NOMO-1 (cell line): ENCODE data around the gene TMEM250.
"Not testable (repeated sequence)": the region's sequence is repeated elsewhere in the genome, so short reads cannot be mapped to it uniquely, and the experiment has no call there.

Experiments
- DNase-seq, 2 experiments: peaks; one replicate each; lab custom pipeline; 2025; ENCODE audit not compliant: unreplicated experiment in 2 of 2; lab: John Stamatoyannopoulos, UW

The TMEM250 gene

DNA sequence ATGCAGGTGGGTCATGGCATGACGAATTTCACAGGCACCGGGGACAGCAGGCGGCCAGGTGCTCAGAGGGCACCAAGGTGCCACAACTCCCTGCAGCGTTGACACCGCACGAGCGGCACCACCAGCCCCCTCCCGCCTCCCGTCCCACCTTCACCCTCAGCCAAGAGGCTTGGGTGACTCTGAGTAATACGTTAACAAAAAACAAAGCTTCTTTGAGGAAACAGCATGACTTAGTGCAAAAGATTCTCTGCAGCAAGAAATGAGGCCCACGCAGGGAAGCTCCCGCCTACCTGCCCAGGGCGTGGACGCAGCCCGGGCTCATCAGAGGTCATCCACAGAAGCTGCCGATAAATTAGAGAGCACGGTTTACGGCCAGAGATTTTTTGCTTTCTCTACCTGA is 4.1 kb downstream of the TMEM250 start:
- DNase-seq = no peak

DNA sequence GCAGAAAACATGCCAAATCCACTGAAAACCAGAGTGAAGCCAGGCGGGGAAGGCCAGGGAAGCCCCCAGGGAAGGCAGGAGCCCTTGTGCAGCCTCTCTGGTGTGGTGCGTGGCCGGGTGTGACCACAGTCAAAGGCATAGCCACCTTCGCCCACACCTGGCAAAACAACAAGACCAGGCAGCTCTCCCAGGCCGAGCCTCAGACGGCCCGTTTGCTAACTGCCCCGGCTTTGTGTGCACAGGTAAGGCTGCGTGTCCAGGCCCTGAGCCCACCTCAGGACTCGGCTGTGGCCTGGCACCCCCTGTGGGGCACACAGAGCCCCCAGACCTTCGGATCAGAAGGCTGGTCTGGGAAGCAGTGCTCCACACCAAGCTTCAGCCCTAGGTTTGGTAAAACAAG is 6.1 kb downstream of the TMEM250 start:
- no peak for DNase-seq

DNA sequence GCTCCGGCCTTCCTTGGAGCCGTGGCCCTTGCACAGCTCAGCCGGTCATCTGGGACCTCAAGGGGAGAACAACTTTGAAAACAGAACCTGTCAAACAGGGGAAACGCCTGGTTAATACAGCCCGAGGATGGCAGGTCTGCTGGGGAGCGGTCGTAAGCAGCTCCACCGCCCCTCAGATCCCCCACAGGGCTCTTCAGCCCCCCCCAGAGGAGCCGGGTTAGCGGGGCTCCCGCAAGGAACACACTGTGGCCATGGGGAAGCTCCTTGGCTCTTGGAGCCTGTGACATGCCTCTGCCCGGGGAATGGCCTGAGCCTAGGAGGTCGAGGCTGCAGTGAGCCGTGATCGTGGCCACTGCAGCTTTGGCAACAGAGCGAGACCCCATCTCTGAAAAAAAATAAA is 6.8 kb downstream of the TMEM250 start:
- DNase-seq = no peak

DNA sequence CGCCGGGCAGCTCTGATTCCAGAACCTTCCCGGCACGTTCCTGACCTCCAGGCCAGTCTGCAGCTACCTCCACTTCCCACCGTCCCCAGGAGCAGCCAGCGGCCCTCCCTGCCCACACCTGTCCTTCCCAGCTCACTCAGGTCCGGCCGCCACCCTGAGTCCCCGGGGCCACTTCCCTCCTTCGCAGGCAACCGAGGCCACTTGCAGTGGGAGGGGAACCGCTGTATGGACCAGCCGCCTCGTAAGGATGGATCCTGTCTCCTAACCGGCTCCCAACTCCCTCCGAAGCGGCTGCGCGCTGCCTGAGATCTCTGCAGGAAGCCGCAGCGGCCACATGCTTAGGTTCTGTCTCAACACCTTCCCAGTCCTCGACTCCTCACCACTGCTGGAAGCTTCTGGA is 7.5 kb downstream of the TMEM250 start:
- no peak for DNase-seq

DNA sequence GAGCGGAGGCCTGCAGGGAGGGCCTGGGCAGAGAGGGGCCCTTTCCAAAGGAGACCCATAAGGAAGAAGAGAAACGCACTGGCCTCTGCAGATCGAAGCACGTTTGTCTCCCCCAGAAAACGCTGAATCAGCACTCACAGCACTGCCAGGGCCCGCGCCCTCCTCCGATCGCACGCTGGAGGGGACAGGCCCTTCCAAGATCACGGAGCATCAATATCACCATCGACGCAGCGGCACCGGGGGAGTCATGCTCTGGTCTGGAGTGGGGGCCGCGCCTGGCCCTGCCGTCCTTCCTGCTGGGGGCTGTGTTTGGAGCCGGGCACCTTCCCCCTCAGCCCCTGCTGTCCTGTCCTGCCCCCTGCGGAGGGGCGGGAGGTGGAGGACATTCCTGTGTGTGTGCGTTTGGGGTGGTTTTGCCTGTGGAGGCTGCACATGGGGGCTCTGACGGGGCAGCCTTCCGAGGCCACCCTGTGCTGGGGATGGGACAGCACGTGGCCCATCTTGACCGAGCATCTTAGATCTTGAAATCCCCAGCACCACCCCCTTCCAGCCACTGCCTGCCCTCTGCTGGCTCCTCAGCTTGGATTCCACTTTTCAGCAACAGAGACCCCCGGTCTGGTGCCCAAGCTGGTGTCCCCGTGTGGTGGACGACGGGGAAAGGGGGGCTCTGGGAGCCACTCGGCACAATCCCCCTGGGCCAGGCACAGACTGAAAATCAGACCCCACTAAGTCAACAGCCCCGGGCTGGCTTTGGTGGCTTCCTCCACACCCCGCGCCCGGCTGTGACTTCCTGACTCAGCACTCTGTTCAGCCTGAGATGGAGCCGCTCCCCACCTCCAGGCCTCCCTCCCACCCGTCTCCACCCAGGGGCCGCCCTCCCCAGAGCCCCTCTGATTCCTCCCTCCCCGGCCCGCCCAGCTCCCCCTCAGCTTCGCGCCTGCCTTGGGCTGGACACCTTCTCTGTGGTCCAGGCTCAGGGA is 8.3 kb downstream of the TMEM250 start:
- no peak for DNase-seq

DNA sequence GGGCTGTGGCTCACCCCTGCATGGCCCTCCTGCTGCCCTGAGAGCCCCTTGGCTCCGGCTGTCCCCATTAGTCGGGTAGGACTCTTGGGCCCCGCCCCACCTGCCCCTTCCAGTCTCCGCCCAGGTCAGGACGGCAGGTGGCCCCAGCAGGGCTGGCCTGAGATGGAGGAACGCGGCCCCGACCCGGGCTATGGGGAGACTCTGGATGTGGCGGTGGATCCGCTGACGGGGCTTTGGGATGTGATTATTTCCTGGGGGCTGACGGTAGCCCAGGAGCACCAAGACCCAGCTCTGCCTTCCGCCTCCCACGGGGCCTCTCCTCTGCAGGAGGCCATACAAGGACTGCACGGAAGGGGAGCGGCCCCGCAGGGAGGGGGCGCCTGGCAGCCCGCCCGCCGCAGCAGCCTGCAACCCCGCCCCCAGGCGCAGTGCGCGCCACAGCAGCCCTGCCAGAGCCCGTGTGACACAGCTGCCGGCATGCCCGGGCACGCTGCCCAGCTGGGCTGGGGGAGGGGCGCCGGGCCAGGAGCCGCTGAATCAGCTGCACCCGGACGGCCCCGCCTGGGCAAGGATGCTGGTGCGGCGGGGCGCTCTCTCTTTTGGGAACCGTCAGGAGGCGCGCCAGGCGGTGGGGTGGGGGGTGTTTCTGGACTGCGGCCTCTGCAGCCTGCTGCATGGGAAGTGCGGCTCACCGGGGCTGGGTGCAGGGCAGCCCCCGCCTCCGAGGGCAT is 9.2 kb downstream of the TMEM250 start:
- DNase-seq = peak; percentile 98 to 99

DNA sequence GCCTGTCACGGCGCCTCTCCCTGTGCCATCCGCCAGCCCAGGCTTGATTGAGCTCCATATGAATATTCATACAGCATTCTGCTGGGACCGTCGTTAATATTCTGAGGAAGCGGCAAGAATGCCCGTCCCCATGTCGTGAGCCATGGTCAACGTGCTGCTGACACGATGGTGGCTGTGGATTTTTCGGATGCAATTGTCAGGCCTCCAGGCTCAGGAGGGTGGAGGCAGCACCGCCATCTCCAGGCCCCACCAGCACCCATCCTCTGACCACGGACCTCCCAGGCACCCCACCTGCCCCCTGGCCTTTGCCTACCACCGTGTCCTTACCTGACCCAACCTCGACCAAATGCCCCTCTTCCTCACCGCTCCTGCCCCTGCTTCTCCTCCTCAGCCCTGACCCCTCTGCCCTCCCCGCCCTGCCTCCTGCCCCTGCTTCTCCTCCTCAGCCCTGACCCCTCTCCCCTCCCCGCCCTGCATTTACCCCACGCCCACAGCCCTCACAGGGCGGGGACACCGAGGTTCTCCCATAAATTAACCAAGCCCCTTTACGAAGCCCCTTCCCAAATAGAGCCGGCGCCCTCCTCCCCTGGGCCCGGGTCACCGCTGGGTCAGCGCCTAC is 9.9 kb downstream of the TMEM250 start:
- DNase-seq = no peak

DNA sequence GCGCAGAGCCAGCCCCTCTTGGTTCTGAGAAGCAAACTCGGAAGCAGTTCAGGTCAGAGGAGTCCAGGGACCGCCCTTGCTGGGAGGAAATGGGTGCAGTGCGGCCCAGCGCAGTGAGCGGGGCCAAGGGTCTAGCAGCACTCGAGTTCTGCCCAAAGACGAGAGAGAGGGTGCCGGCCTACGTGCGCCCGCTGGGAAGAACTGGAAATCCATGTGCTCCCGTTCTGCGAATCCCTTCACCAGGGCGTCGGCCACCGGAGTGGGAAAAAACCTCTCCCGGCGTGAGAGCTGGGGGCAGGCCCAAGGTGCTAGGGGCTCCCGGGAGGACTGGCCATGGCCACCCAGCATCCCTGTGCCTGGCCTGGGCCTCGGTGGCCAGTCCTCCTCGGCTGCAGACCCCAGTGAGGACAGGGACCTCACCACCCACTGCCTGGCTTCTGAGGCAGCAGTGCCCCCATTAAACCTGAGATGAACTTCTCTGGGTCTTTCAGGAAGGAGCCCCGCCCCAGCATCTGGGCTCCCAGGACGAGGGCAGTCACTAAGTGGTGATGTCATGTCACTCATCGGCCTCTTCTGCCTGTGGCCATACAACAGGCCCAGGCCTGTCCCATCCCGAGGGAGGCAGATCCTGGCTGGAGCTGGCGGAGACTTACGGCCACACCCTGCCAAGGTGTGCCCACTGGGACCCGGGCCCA is 10.6 kb downstream of the TMEM250 start:
- DNase-seq = no peak

DNA sequence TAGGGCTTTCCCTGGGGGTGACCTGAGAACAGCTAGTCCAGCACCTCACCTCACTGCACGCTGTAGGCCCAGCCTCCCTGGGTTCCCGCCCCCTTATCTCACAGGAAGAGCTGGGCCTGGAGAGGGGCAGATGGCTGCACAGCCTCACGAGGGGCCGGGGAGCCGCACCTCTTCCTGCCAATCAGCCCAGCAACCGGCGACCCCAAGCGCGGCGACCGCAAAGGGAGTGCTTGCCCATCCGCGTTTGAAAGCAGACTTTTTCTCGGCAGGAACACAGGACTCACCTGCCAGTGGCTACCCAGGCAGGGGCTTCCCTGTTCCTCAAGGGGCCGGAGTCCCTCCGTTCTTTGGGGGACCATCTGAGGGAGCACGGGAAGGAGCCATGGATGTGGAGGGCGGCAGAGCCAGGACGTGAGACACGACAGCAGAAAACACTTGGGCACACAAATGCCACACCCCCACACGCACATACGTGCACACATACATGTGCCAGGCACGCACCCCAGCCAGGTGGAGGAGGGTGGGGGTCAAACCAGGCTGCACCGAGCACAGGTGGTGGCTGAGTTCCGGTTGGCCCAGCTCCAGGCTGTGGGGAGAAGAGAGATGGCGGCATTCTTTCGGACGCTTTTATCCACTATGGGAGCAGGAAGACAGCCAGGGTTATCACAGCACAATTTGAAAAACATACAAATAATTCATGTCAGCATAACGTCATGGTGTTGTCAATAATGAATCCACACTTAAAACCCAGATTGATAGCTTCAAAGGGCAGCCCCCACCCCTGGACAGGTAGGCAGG is 11.3 kb downstream of the TMEM250 start:
- DNase-seq = no peak

DNA sequence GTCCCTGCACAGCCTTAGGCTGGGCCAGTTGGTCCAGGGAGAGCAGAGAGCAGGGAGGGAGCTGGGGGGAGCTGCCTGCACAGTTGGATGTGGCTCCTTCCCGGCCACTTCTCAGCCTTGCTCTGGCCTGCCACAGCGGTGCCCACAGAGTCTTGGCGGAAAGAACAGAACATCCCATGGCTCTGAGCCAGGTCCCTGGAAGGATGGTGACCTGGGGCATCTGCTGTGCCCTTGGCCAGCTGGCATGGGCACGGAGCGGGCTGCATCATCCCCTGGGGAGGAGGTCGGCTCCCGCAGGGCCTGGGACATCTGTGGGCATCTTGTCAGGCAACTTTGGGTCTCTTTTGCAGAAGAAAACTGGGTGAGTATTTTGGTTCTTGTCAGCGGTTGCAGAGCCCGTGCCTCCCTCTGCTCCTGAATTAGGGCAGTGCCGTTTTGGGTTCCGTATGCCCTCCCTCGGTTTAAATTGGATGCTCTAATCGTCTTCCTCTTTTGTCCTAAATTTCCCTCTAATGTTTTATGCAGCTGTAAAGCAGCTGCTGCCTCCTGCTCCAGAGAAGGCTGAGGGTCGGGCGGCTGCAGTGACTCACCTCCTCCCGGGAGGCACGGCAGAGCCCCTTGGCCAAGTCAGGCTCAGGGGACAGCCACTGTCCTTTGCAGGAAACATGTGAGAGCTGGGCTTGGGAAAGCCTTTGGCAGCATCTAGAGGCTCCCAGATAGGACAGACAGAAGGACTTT is 13.1 kb downstream of the TMEM250 start:
- peak; percentile 72 to 76 for DNase-seq

DNA sequence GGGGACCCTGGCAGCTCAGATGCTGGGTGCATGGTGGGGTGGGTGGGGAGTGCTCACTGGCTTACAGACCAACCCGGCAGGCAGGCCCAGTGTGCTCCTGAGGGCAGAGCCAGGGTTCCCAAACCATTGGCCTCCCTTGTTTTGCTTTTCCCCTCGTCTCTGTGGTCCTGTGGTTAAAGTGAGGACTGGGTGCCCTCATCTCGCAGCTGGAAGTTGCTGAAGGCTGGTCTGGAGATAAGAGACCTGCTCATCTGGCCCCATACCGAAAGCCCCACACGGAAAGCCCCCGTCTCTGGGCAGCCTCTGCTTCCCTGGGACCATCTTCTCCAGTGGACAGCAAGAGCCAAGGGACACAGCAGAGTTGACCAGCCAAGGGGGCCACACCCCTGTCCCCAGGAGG is 13.8 kb downstream of the TMEM250 start:
- no peak for DNase-seq

DNA sequence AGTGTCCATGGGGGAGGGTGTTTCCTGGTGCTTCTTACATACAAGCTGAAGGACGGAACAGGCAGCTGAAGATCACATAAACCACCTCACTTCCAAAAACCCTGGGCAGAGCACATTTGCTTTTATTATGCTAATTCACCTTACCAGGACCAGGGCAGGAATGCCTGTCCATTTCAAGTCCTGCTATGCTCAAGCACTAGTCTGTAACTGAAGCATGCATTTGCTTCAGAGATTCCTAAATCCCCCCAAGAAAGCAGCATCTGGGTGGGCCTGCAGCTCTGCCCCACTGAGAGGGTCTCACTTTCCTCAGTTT is 14.2 kb downstream of the TMEM250 start:
- DNase-seq = no peak

DNA sequence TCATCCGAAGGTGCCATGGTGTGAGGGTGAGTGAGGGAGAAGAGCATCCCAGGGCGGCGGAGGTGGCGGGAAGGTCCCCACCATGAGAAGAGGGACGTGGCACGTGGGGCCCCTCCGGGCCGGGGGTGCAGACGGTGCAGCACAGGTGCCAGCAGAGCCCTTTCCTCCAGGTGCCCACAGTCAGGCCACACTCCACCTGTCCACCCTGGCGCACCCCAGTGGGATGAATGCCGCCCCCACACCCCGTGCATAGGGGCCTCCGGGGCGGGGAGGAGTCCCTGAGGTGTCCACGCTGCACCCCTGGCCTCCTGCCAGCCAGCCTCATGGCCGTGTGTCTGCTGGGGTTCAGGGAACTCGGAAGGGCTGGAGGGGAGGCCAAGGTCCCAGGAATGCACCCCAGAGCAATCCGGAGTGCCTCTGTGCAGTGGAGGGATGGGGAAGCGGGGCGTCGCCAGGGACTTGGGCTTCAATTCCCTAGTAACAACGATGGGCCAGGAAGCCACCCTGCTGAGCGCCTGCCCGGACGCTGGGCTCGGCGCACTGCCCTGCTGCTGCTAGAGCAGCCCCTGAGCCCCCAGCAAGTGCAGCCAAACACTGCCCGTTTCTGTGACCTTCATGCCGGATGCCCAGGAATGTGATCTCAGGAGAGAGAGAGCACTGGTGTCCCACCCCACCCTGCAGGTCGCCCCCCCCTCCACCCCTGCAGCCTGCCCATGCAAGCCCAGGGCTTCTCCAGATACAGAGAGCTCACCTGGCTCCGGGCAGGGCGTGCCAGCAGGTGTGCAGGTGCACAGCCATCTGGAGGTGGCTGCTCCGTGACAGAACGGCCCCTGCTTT is 14.8 kb downstream of the TMEM250 start:
- no peak for DNase-seq

DNA sequence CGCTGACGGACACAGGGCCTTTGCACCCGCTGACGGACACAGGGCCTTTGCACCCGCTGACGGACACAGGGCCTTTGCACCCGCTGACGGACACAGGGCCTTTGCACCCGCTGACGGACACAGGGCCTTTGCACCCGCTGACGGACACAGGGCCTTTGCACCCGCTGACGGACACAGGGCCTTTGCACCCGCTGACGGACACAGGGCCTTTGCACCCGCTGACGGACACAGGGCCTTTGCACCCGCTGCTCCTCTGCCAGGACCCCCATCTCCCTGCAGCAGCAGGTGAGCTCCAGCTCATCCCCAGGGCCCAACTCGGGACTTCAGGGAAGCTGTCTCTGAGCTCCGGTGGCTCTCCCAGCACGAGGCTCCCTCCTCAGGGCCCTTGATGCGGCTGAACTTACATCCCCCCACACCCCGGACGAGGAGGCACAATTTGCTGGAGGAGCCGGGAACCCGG is 17.0 kb downstream of the TMEM250 start:
- DNase-seq = not testable (repeated sequence)

DNA sequence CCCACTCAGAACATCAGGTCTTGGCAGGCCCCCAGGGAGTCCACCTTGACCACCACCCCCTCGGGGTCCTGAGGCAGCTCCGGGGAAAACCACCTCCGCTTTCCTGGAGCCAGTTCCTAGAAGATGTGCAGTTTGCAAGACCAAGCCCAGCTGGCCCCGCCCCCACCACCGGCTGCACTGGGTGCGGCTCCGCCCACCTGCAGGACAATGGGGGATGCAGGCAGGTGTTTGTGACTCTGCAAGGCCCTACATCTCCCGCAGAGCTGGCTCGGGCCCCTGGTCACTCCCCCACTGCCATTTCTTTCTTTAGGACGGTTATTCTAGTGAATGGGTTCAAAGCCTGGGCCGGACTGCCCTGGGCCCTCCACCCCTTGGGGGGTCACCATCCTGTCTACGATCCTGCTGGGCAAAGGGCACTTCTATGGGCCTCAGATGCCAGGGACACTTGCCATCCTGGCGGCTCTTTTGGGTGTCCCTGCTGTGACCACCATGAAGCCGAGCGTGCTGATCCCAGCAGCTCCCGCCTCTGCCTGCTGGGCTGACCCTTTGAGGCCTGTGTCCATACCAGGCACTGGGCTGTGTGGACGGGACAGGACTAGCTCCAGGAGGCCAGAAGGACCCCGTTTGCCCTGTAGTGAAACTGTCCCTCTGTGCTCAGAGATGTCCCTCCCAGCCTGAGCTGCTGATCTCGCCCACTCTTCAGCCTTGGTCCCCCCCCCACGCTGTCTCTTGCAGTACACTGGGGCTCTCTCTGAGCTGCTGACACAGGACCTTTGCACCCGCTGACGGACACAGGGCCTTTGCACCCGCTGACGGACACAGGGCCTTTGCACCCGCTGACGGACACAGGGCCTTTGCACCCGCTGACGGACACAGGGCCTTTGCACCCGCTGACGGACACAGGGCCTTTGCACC is 17.7 kb downstream of the TMEM250 start:
- no peak for DNase-seq

DNA sequence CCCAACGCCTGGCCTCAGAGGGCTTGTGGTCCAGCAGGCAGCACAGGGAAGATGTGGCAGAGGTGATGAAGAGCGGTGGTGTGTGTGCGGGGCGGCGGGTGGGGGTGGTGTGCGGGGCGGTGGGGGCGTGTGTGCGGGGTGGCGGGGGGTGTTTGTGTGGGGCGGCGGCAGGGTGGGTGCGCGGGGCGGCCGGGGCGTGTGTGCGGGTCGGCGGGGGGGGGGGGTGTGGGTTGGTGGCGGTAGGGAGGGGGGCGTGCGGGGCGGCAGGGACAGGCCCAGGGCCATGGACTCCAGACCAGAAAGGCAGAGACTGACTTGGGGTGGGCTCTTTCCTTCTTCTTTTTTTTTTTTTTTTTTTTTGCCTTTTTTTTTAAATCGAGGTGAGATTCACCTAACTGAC is 19.1 kb downstream of the TMEM250 start:
- DNase-seq = no peak

DNA sequence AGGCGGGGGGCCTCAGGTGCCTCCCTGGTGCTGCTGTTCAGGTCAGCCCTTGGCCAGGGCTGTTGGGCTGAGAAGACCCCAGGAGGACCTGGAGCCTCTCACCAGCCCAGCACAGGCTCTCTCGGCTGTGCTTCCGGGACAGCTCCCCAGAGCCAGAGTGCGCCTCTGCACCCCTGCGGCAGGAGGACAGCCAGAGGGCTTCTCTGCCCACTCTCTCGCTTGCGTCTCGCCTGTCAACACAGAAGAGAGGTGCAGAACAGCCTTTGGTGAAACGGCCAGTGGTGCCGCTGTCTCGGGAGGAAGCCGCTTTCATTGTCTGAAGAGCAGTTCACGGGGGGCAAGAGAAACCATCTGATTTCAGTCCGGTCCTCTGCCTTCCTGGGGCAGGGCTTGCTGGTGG is 19.8 kb downstream of the TMEM250 start:
- DNase-seq = no peak

DNA sequence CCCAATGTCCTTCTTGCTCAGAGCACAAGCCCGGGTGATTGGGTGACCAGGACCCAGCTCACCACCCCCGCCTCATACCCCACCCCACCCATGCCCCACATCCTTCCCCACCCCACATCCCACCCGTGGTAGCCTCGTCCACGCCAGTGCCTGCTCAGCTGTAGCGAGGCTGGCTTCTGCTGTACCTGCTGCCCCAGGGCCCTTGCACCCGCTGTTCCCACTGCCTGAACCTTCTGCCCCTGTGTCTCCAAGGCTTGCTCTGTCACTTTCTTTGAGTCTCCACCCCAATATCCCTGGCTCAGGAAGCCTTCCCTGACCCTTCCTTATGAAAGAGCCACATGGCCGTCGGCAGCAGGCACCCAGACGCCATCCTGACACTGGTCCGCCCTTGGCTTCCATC is 20.5 kb downstream of the TMEM250 start:
- DNase-seq = no peak
